Smooth muscle cell (in vitro differentiated cells): ENCODE results near the gene TMEM208. TPM values are rescaled to one million over a fixed set of nuclear protein-coding genes. Genes with fewer than 3 reads are reported as not detected.

Experiments
- DNase-seq: peaks from one replicate; lab custom pipeline; 2025; ENCODE audit not compliant: unreplicated experiment; lab: John Stamatoyannopoulos, UW
- H2AFZ ChIP-seq: fragments of 200-600 bp; sonication (generic); 2 replicates; pipeline ENCODE4 v1.6.0; 2016; ENCODE audit warnings: antibody characterized with exemption, low read depth, mild to moderate bottlenecking
- H3F3A ChIP-seq: fragments of 200-600 bp; sonication (generic); 2 replicates; pipeline ENCODE4 v1.6.0; 2017; ENCODE audit warnings: antibody characterized with exemption, low read depth
- H3K27ac ChIP-seq: fragments of 200-600 bp; sonication (generic); 2 replicates; pipeline ENCODE4 v1.5.1; 2016; ENCODE audit warnings: low read depth, mild to moderate bottlenecking
- H3K27me3 ChIP-seq: fragments of 200-600 bp; sonication (generic); 2 replicates; pipeline ENCODE4 v1.6.1; 2016; ENCODE audit warnings: low read depth, mild to moderate bottlenecking
- H3K36me3 ChIP-seq: fragments of 200-600 bp; sonication (generic); 2 replicates; pipeline ENCODE4 v1.5.1; 2016; ENCODE audit warnings: low read depth
- H3K4me1 ChIP-seq: fragments of 200-600 bp; sonication (generic); 2 replicates; pipeline ENCODE4 v1.5.1; 2016; ENCODE audit warnings: low read depth
- H3K4me2 ChIP-seq: fragments of 200-600 bp; sonication (generic); 2 replicates; pipeline ENCODE4 v1.6.0; 2016; ENCODE audit warnings: mild to moderate bottlenecking
- H3K4me3 ChIP-seq: fragments of 200-600 bp; sonication (generic); 2 replicates; pipeline ENCODE4 v1.5.1; 2016; ENCODE audit warnings: mild to moderate bottlenecking
- H3K79me2 ChIP-seq: fragments of 200-600 bp; sonication (generic); 2 replicates; pipeline ENCODE4 v1.6.0; 2016; ENCODE audit warnings: low read depth, mild to moderate bottlenecking
- H3K9ac ChIP-seq: fragments of 200-600 bp; sonication (generic); 2 replicates; pipeline ENCODE4 v1.6.0; 2016; ENCODE audit warnings: low read depth
- H3K9me3 ChIP-seq: fragments of 200-600 bp; sonication (generic); replicated peaks from 2 replicates; pipeline ENCODE4 v1.5.1; 2016; ENCODE audit warnings: low read depth
- H4K20me1 ChIP-seq: fragments of 200-600 bp; sonication (generic); 2 replicates; pipeline ENCODE4 v1.6.0; 2016; ENCODE audit warnings: low read depth
- WGBS: methylation state at CpG from one replicate; pipeline ENCODE4 v1.1.7; 2016; ENCODE audit warnings: low lambda C conversion rate; 5-methylcytosine and 5-hydroxymethylcytosine counted together
- polyA plus RNA-seq: library from polyadenylated mRNA; unstranded; fragments of >200 nt; fragmentation: Nextera tagmentation; extraction: Ambion mirVana; gene quantifications from 2 replicates; pipeline ENCODE4 v1.2.1, GENCODE V29; 2016
- total RNA-seq: library from RNA; depleted of rRNA; stranded (reverse); fragments of >200 nt; gene quantifications from 2 replicates; pipeline ENCODE4 v1.2.3, GENCODE V29; 2014
- TF ChIP-seq, protein P1 (sequence below): fragments of 200-600 bp; sonication (generic); IDR thresholded peaks from 2 replicates; pipeline ENCODE4 v1.5.1; 2017; ENCODE audit warnings: borderline replicate concordance, mild to moderate bottlenecking, antibody characterized with exemption; ENCODE audit not compliant: insufficient read depth, poor library complexity, severe bottlenecking

Gene TMEM208
- total and polyA plus RNA-seq, 2 experiments from 2014 or later: 45.4 to 171 TPM

DNA sequence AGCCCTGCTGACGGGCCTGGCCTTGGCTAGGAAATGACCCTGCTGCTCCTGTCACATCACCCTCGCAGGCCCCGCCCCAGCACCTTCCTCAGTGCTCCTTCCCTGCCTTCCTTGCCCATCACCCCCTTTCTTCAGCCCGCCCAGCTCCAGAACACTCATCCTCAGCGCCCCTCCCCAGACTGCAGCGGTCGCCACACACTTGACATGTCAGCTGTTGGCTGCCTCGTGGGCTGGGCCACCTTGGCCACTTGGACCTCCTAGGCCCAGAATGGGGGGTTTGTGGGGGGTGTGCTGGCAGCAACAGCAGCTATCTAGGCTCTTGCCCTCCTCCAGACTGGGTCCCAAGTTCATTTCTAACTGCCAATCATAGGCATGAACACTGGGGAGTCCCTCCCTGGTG lies 17.4 kb upstream of the TMEM208 start:
- Histone ChIP-seq H4K20me1 (no peaks in the 10 kb centered on the region), H3K4me3 (no peak overlapping the region), H3K4me2 (no peak overlapping the region), H3F3A (no peaks in the 10 kb centered on the region), H3K4me1 (no peaks in the 10 kb centered on the region), H3K79me2 (no peaks in the 10 kb centered on the region), H2AFZ (no peak overlapping the region), H3K9ac (no peak overlapping the region), H3K9me3 (no peaks in the 10 kb centered on the region), H3K27me3 (no peaks in the 10 kb centered on the region), H3K36me3 (no peaks in the 10 kb centered on the region), H3K27ac (no peak overlapping the region)
- no peak for DNase-seq
- TF ChIP-seq, protein P1, sequence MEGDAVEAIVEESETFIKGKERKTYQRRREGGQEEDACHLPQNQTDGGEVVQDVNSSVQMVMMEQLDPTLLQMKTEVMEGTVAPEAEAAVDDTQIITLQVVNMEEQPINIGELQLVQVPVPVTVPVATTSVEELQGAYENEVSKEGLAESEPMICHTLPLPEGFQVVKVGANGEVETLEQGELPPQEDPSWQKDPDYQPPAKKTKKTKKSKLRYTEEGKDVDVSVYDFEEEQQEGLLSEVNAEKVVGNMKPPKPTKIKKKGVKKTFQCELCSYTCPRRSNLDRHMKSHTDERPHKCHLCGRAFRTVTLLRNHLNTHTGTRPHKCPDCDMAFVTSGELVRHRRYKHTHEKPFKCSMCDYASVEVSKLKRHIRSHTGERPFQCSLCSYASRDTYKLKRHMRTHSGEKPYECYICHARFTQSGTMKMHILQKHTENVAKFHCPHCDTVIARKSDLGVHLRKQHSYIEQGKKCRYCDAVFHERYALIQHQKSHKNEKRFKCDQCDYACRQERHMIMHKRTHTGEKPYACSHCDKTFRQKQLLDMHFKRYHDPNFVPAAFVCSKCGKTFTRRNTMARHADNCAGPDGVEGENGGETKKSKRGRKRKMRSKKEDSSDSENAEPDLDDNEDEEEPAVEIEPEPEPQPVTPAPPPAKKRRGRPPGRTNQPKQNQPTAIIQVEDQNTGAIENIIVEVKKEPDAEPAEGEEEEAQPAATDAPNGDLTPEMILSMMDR: no peak
- 95% methylated on average over 7 of the region's 8 CpGs for WGBS

- Histone ChIP-seq H3K79me2 (no peaks in the 10 kb centered on the region), H3K4me2 (no peak overlapping the region), H3K9ac (no peak overlapping the region), H3K9me3 (no peaks in the 10 kb centered on the region), H4K20me1 (no peaks in the 10 kb centered on the region), H3K27me3 (no peaks in the 10 kb centered on the region), H2AFZ (no peak overlapping the region), H3K36me3 (no peaks in the 10 kb centered on the region), H3K4me3 (no peak overlapping the region), H3K27ac (no peak overlapping the region), H3F3A (no peaks in the 10 kb centered on the region), H3K4me1 (no peaks in the 10 kb centered on the region)
- WGBS: 91% methylated on average over 25 of the region's 25 CpGs
- TF ChIP-seq, protein P1: no peak
- DNase-seq: no peak
These were observed 16.6 kb upstream of the TMEM208 start for GRCh38 chr16:67210069-67210937.

- Histone ChIP-seq H3K36me3 (no peaks in the 10 kb centered on the region), H3K27me3 (no peaks in the 10 kb centered on the region), H3K79me2 (no peaks in the 10 kb centered on the region), H3K9me3 (no peaks in the 10 kb centered on the region), H3K27ac (no peak overlapping the region), H4K20me1 (no peaks in the 10 kb centered on the region), H3K9ac (no peak overlapping the region), H2AFZ (no peak overlapping the region), H3K4me1 (no peaks in the 10 kb centered on the region), H3F3A (no peaks in the 10 kb centered on the region), H3K4me2 (no peak overlapping the region), H3K4me3 (no peak overlapping the region)
- no peak for DNase-seq
- WGBS: 84% methylated on average over 7 of the region's 7 CpGs
- TF ChIP-seq, protein P1: no peak
These were observed 15.3 kb upstream of the TMEM208 start for GRCh38 chr16:67211674-67212073.

- Histone ChIP-seq H3K27me3 (no peaks in the 10 kb centered on the region), H3K9ac (no peak overlapping the region), H3K9me3 (no peaks in the 10 kb centered on the region), H3K36me3 (no peaks in the 10 kb centered on the region), H3K79me2 (no peaks in the 10 kb centered on the region), H4K20me1 (no peaks in the 10 kb centered on the region), H3F3A (no peaks in the 10 kb centered on the region), H3K27ac (no peak overlapping the region), H3K4me1 (no peaks in the 10 kb centered on the region), H2AFZ (no peak overlapping the region), H3K4me2 (no peak overlapping the region), H3K4me3 (no peak overlapping the region)
- no peak for DNase-seq
- TF ChIP-seq, protein P1: no peak
These were observed 14.2 kb upstream of the TMEM208 start for GRCh38 chr16:67212766-67213165.
